Measurements from ENCODE around the gene ATP2B2.

The ATP2B2 gene

GRCh38 chr3:10428406-10429091, 76.8 kb downstream of the ATP2B2 start:
- no peak for DNase-seq (ENCODE audit: low read depth)

DNA sequence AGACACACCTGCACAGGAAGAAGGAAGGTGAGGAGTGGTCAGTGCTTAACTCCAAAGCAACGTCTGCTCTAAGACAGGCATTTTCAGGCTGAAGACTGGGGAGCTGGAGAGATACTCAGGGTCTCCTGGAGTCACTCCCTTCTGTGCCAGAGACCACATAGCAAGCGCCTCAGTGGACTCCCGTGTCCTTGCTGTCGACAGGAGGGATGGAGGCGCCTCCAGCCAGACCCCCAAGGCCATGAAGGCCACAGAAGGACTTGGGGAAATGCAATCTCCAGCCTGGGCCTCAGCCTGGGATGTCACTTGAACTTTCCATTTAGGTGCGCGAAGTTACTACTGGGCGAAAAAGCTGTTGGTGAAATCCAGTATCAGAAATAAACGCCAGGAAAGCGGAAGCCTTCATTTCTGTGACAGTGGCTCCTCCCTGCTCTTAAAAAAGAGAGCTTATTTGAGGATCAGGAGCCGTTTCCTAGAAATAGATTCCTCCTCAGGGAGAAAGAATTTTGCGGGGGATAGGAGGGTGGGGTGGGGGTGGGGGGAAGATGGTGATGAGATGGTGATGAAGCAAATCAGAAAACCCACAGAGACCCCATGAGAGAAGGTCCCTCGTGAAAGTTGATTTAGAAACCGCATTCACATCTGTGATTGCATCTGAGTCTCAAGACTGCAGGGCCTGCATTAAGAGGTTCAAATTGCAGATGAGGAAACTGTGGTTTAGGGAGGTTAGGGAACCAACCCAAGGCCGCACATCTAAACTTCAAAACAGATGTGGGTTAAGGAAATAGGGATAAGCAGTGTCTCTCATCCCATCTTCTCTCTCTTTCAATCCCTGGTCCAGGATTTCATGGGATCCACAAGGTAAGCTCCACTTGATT, 78.8 kb downstream of the ATP2B2 start:
- no peak for DNase-seq (ENCODE audit: low read depth)

GRCh38 chr3:10423171-10423882, 82.1 kb downstream of the ATP2B2 start:
- no peak for DNase-seq (ENCODE audit: low read depth)

DNA sequence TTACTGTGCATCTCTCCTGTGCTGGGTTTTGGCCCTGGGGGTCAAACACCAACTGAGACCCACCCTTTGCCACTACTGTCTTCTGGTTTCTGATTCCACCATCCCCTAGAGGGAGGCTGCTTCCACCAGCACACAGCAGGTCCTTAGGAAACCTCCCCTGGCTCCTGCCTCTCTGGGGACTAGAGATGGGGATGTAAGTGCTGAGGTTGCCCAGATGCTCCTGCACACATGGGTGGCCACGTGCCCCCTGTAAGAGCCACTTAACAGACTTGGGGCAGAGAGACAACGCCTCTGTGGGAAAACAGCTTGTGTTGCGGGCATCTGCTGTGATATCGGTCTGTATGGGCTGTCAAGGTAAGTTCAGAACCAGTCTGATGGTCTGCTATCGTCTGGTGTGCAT, 83.4 kb downstream of the ATP2B2 start:
- no peak for DNase-seq (ENCODE audit: low read depth)

DNA sequence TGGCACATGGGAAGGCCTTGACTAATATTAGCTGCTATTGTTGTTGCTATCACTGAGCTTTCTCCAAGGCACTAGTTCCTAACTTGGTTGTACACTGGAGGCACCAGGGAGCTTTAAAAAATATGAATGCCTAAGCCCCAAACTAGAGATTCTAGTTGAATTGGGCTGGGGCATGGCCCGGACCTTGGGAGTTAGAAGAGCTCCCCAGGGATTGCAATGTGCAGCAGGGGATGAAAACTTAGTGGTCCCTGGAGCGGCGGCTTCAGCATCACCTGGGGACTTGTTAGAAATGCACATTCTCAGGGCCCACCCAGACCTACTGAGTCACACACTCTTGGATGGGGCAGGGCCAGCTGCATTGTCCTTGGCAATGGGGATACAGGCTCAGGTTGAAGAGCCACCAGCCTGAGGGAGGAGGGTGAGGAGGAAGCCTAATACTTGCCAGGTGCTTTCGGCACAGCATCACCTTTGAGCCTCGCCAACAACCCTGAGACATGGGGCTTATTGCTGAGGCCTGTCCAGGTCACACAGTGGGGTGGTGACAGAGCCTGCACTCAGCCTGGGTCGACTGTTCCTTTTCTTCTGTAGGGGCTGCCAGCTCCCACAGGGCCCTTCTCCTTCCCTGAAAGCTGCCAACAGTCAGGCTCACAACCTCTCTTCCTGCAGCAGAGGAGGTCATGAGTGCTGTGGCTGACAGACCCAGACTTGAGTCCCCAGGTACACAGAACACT, 84.5 kb downstream of the ATP2B2 start:
- DNase-seq (ENCODE audit: low read depth) = no peak

DNA sequence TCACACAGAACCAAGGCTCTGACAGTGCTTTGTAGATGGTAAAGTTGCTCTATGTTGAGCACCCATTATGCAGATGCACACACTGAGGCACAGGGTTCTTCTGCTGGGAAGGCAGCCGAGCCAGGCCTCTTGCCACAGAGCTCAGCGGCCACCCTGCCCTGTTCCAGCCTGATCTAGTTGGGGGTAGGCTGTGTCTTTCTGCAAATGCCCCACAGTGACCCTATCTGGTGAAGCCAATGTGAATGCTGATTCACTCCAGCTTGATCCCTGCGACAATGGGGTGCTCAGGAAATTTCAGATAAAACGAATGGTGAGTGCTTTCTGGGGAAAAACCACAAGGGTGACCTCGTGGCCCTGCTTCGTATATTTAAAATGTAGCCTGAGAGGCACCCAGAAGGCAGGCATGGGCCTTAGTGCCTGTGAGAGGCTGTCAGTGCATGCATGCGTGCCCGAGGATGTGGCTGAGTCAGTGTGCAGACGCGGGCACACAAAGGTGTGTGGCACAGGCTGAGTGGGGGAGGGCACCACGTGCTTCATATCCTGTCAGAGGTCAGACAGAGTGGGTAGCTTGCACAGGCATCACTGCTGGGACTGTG, 85.7 kb downstream of the ATP2B2 start:
- no peak for DNase-seq (ENCODE audit: low read depth)

GRCh38 chr3:10417847-10418246, 87.5 kb downstream of the ATP2B2 start:
- peak; percentile 61 for DNase-seq (ENCODE audit: low read depth)

GRCh38 chr3:10416730-10417300, 88.6 kb downstream of the ATP2B2 start:
- no peak for DNase-seq (ENCODE audit: low read depth)

GRCh38 chr3:10413041-10413440, 92.3 kb downstream of the ATP2B2 start:
- DNase-seq (ENCODE audit: low read depth) = no peak

- no peak for DNase-seq (ENCODE audit: low read depth)
These were observed 93.6 kb downstream of the ATP2B2 start for GRCh38 chr3:10411598-10412332.

DNA sequence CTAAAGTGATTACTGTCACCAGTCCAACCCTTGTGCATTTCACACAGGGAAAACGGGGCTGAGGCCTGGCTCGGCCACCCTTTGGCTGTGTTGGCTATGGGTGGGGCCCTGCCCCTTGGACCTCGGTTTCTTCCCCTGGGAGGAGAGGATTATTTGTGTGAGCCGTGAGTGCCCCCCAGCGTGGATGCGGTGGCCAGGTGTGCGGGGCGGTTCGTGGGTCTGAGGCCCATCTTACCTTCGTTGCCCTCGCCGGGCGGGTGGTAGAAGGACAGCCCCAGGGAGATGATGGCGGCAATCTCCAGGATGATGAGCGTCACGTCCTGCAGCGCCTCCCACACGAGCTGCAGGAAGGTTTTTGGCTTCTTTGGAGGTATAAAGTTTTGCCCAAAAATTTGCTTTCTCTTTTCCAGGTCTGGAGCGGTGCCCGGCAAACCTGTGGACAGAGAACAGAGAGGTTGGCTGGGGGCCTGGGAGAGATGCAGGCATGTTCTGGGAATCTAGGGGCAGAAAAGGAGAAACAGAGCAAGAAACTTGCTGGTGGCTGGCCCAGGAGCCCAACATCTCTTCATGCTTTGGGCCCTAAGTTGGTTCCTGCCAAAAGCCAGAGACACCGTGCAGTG, 94.9 kb downstream of the ATP2B2 start:
- no peak for DNase-seq (ENCODE audit: low read depth)

DNA sequence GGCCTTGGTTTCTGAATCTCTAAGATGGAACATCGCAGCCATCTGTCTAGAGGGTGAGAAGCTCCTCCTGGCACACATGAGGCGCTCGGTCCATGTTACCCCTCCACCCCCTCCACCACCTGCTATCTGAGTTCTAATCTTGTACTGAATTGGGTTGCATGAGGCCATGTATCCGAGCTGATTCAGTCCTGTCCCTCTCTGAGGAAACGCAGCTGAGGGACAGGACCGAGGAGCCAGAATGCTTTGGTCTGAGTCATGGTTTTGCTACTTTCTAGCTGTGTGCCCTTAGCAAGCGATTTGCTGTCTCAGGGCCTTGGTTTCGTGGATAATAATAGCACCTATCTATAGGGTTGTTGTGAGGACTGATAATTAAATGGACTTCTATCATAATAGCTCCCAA, 96.7 kb downstream of the ATP2B2 start:
- DNase-seq (ENCODE audit: low read depth) = peak; percentile 46

DNA sequence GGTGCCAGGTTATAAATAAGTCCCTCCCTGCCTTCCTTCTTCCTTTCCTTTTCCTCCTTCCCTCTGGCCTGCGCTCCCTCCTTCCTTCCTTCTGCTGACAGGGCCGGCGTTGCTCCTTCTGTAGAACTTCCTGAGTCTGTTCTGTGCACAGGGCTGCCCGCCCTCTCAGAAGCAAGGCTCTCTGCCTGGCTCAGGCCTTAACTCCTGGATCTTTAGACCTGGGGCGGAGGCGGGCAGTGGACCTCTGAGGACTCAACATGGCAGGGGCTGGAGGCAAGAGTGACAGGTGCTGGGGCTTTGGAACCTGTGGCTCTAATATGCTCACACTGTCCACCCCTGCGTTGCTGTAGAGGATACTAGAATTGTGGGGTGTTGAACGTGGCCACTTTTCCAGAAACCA, 98.0 kb downstream of the ATP2B2 start:
- no peak for DNase-seq (ENCODE audit: low read depth)

DNA sequence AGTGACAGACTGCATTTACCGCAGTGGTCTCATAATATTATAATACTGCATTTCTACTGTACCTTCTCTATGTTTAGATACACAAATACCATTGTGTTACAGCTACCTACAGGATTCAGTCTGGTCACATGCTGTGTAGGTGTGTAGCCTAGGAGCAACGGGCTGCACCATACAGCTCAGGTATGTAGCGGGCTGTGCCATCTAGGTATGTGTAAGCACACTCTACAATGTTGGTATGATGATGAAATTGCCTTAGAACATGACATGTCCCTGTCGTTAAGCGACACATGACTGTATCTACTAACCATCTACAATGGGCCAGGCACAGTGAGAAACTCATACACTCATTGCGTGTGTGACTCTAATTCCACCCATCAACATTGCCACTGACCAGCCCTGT, 99.0 kb downstream of the ATP2B2 start:
- no peak for DNase-seq (ENCODE audit: low read depth)

DNA sequence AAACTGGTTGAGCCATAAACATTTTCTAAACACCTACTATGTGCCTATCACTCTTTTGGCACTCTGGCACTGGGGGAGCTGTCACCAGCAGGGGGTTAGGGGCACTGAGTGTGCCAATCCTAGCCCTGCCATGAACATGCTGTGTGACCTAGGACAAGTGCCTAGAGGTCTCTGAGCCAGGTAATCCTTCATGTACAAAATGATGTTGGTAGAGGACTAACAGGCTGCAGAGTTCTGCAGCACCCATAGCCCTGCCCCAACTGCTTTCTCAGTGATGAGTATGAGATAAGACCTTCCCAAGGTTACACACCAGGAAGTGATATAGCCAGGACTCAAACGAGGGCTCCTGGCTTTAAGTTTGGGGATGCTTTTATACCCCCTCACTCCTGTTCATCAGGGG, 99.6 kb downstream of the ATP2B2 start:
- DNase-seq (ENCODE audit: low read depth) = no peak

- DNase-seq (ENCODE audit: low read depth) = no peak
These were observed 100.5 kb downstream of the ATP2B2 start for GRCh38 chr3:10404876-10405275.

DNA sequence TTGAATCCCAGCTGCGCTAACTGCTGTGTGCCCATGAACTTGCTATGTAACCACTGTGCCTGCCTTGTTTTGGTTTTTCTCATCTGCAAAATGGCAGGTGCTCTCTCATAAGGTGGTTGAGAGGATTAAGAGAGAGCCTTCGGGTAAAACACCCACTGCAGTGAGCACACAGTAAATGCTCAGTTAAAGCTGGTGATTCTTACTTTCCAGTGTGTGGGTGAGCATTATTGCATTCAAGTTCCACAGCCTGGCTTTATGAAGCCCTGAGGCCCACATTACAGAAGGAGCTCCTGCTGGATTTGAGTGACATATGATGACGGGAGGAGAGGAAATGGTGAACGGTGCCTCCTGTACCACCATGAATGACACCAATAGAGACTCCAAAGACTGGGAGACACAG, 101.0 kb downstream of the ATP2B2 start:
- DNase-seq (ENCODE audit: low read depth) = no peak

- DNase-seq (ENCODE audit: low read depth) = no peak
These were observed 103.2 kb downstream of the ATP2B2 start for GRCh38 chr3:10401990-10402761.

GRCh38 chr3:10400749-10401495, 104.5 kb downstream of the ATP2B2 start:
- no peak for DNase-seq (ENCODE audit: low read depth)
